Measurements from ENCODE around the gene YTHDF1. TPM values are rescaled to one million over a fixed set of nuclear protein-coding genes. Genes with fewer than 3 reads are reported as not detected.

Gene YTHDF1
- total RNA-seq, 6 donors from 2014 or later: 29.3 to 42.1 (median 31.6) TPM

DNA sequence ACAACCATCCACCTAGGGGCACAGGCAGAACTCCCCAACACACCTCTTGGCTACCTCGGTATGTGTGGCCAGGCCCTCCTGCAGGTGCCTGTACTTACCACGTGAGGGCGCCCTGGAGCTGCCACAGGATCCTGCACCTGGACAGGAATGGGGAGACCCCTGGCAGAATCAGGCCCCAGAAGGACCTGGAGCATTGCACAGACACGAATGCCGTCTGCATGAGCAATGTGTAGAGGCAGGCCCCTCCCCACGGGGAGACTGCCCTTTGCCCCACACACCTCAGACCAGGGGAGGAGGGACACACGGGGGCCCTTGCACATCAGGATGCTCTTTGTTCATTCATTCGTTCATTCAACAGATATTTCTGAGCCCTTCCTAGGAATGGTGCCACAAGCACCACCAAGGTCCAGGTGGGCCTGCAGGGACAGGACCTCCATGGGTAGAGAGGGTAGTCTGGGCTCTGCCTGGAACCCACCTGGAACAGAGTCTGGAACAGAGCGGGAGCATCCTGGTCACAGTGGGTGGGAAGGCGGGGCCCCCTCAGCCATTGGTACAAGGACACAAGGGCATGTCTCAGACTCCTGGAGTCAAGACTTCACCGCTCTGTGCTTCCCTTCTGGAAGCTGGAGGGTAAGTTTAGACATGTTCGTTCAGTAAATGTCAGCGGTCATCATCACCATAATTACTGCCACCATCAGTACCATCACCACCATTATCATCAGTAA is 32.3 kb downstream of the YTHDF1 start:
- no peak for TF ChIP-seq POLR2AphosphoS5 (IDR thresholded peaks at IDR 0.05)
- TF ChIP-seq, protein P1, sequence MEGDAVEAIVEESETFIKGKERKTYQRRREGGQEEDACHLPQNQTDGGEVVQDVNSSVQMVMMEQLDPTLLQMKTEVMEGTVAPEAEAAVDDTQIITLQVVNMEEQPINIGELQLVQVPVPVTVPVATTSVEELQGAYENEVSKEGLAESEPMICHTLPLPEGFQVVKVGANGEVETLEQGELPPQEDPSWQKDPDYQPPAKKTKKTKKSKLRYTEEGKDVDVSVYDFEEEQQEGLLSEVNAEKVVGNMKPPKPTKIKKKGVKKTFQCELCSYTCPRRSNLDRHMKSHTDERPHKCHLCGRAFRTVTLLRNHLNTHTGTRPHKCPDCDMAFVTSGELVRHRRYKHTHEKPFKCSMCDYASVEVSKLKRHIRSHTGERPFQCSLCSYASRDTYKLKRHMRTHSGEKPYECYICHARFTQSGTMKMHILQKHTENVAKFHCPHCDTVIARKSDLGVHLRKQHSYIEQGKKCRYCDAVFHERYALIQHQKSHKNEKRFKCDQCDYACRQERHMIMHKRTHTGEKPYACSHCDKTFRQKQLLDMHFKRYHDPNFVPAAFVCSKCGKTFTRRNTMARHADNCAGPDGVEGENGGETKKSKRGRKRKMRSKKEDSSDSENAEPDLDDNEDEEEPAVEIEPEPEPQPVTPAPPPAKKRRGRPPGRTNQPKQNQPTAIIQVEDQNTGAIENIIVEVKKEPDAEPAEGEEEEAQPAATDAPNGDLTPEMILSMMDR (IDR thresholded peaks at IDR 0.05): peak; percentile 50 to 74 (median 66)
- TF ChIP-seq EP300 (IDR thresholded peaks at IDR 0.05): no peak
- no peak for TF ChIP-seq POLR2A (IDR thresholded peaks at IDR 0.05)
- Histone ChIP-seq H3K9me3 (no peaks in the 10 kb centered on the region), H3K27me3 (peaks cover 0 to 26% (median 14%) of the 10 kb centered on the region in 4 donors), H3K27ac (no peak overlapping the region), H3K4me3 (no peak overlapping the region), H3K4me1 (peaks cover 10 to 13% (median 11%) of the 10 kb centered on the region in 4 donors), H3K36me3 (no peaks in the 10 kb centered on the region)
- peak in 1 of 2 donors; percentile 43 for ATAC-seq (ENCODE audit: low FRiP score in 2 of 2)
- 48 to 56% methylated on average over 10 to 13 of the region's 13 CpGs for WGBS, 2 donors
- peak; percentile 26 to 32 for DNase-seq

DNA sequence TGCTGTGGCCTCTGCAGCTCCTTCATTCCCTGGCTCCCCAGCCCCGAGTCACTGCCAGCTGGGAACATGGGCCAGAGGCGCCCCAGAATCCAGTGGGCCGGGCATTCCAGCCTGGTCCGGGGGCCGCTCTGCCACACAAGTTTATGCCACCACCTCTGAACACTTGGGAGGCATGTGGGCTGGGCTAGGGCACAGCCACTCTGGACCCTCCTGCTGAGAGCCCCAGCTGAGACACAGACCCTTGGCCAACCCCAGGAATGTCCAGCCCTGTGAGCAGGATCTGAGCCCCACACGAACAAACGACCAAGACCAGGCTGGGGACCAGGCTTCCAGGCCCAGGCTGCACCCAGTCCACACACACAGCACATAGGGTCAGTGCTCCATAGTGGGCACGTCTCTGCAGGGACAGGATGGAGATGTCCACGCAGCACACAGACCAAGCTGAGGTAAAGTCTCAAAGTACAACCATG is 33.0 kb downstream of the YTHDF1 start:
- no peak overlapping the region for H3K27ac ChIP-seq
- peaks cover 0 to 32% (median 18%) of the 10 kb centered on the region in 4 donors for H3K27me3 ChIP-seq
- peaks cover 15 to 19% (median 17%) of the 10 kb centered on the region in 4 donors for H3K4me1 ChIP-seq
- WGBS, 2 donors: 28 to 53% methylated on average over 2 to 3 of the region's 9 CpGs
- TF ChIP-seq EP300 (IDR thresholded peaks at IDR 0.05) (no peak), POLR2AphosphoS5 (IDR thresholded peaks at IDR 0.05) (no peak), POLR2A (IDR thresholded peaks at IDR 0.05) (no peak)
- TF ChIP-seq, protein P1 (IDR thresholded peaks at IDR 0.05): no peak
- no peaks in the 10 kb centered on the region for H3K36me3 ChIP-seq
- no peak for ATAC-seq (ENCODE audit: low FRiP score in 2 of 2)
- no peaks in the 10 kb centered on the region for H3K9me3 ChIP-seq
- no peak overlapping the region for H3K4me3 ChIP-seq
- DNase-seq: peak in 1 of 2 donors; percentile 52

DNA sequence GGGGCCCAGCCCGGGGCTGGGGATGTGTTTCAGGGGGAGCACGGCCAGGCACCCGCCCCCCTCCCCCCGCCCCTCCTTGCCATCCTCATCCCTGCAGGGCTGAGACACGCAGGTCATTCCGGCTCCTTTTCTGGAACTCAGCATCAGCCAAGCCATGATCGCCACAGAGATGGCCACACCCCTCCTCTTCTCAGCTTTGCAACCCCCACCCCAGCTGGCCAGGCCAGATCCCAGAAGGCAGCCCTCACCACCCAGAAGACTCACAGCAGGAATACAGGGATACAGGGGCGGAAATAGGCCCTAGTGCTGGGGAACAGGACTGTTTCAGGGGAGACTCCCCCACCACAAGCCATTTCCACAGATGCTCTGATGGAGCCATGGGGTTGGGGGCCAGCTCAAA is 33.5 kb downstream of the YTHDF1 start:
- peaks cover 20 to 24% (median 22%) of the 10 kb centered on the region in 4 donors for H3K4me1 ChIP-seq
- peaks cover 0 to 37% (median 24%) of the 10 kb centered on the region in 4 donors for H3K27me3 ChIP-seq
- H3K9me3 ChIP-seq: no peaks in the 10 kb centered on the region
- H3K27ac ChIP-seq: no peak overlapping the region
- TF ChIP-seq EP300 (IDR thresholded peaks at IDR 0.05): no peak
- TF ChIP-seq, protein P1 (IDR thresholded peaks at IDR 0.05): no peak
- no peak for TF ChIP-seq POLR2A (IDR thresholded peaks at IDR 0.05)
- TF ChIP-seq POLR2AphosphoS5 (IDR thresholded peaks at IDR 0.05): no peak
- H3K4me3 ChIP-seq: no peak overlapping the region
- WGBS, 2 donors: 33 to 46% methylated on average over 1 to 7 of the region's 8 CpGs
- no peaks in the 10 kb centered on the region for H3K36me3 ChIP-seq
- DNase-seq (no peak), ATAC-seq (ENCODE audit: low FRiP score in 2 of 2) (no peak)

DNA sequence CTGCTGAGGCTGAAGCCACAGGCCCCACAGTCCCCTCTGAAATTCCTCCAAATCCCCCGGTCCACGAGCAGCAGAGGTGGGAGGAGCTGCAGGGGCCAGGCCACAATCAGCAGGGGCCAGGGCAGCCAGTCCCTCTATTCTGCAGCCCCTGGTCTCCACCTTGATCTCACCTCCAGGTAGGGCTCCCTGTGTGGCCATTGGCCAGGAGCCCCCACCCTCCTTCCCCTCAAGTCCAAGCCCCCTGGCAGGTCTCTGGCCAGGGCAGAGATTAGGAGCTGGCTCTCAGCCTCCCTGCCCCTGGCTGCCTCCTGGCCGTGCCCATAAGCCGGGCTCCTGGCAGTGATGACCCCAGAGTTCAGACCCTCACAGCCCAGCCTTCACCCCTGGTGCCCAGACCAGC is 34.7 kb downstream of the YTHDF1 start:
- DNase-seq (peak in 1 of 2 donors; percentile 41), ATAC-seq (ENCODE audit: low FRiP score in 2 of 2) (no peak)
- peaks cover 0 to 49% (median 32%) of the 10 kb centered on the region in 4 donors for H3K27me3 ChIP-seq

More for the DNA sequence above, 34.7 kb downstream of the YTHDF1 start:
- Histone ChIP-seq H3K4me1 (peaks cover 20 to 36% (median 26%) of the 10 kb centered on the region in 4 donors), H3K4me3 (no peak overlapping the region), H3K9me3 (no peaks in the 10 kb centered on the region), H3K27ac (no peak overlapping the region), H3K36me3 (no peaks in the 10 kb centered on the region)
- WGBS, 2 donors: 54 to 57% methylated on average over 2 to 4 of the region's 4 CpGs
- TF ChIP-seq EP300 (IDR thresholded peaks at IDR 0.05) (no peak), POLR2AphosphoS5 (IDR thresholded peaks at IDR 0.05) (no peak), POLR2A (IDR thresholded peaks at IDR 0.05) (no peak)
- TF ChIP-seq, protein P1 (IDR thresholded peaks at IDR 0.05): no peak

All from upper lobe of left lung (tissue), 6 donors.